Stimulated activated CD4-positive, alpha-beta T cell treated with anti-CD3 and anti-CD28 coated beads, Interleukin-2, amount 100 ng/mL, for 24 hours (primary cell): ENCODE measurements around the gene PRKG1.
"Not testable (repeated sequence)": the region's sequence is repeated elsewhere in the genome, so short reads cannot be mapped to it uniquely, and the experiment has no call there.

ENCODE experiments used
- DNase-seq, 2 donors: peaks; one replicate each; pipeline ENCODE4 v3.0.0-alpha.2; 2020

PRKG1 gene

GRCh38 chr10:51119441-51119840 is 45.2 kb downstream of the PRKG1 start:
- DNase-seq: no peak

GRCh38 chr10:51121861-51122260 is 47.6 kb downstream of the PRKG1 start:
- DNase-seq: no peak

GRCh38 chr10:51124852-51125251 is 50.6 kb downstream of the PRKG1 start:
- DNase-seq: no peak

GRCh38 chr10:51125518-51125917 is 51.2 kb downstream of the PRKG1 start:
- DNase-seq: no peak

GRCh38 chr10:51129946-51130544 is 55.8 kb downstream of the PRKG1 start:
- DNase-seq: no peak

- DNase-seq: no peak
These were observed 63.7 kb downstream of the PRKG1 start for GRCh38 chr10:51137756-51138529.

GRCh38 chr10:51139176-51139575 is 64.9 kb downstream of the PRKG1 start:
- no peak for DNase-seq

GRCh38 chr10:51141010-51141409 is 66.7 kb downstream of the PRKG1 start:
- no peak for DNase-seq

- no peak for DNase-seq
These were observed 70.0 kb downstream of the PRKG1 start for GRCh38 chr10:51144161-51144781.

- no peak for DNase-seq
These were observed 71.1 kb downstream of the PRKG1 start for GRCh38 chr10:51145375-51145774.

- DNase-seq: no peak
These were observed 73.5 kb downstream of the PRKG1 start for GRCh38 chr10:51147644-51148399.

- no peak for DNase-seq
These were observed 82.6 kb downstream of the PRKG1 start for GRCh38 chr10:51156926-51157325.

GRCh38 chr10:51158832-51159231 is 84.5 kb downstream of the PRKG1 start:
- DNase-seq: no peak

GRCh38 chr10:51159841-51160240 is 85.6 kb downstream of the PRKG1 start:
- DNase-seq: no peak

GRCh38 chr10:51162002-51162401 is 87.7 kb downstream of the PRKG1 start:
- DNase-seq: no peak

GRCh38 chr10:51163380-51164049 is 89.2 kb downstream of the PRKG1 start:
- not testable (repeated sequence) for DNase-seq

GRCh38 chr10:51168086-51168815 is 94.0 kb downstream of the PRKG1 start:
- DNase-seq: no peak

GRCh38 chr10:51169111-51169510 is 94.8 kb downstream of the PRKG1 start:
- DNase-seq: no peak

GRCh38 chr10:51170518-51171245 is 96.4 kb downstream of the PRKG1 start:
- no peak for DNase-seq

- DNase-seq: no peak
These were observed 97.7 kb downstream of the PRKG1 start for GRCh38 chr10:51171946-51172345.

GRCh38 chr10:51176976-51177695 is 102.8 kb downstream of the PRKG1 start:
- no peak for DNase-seq
